GM23338 (cell line): Measurements from ENCODE around the gene NOP9.
A peak's percentile ranks its signal among the peaks of the same experiment; 100 is the strongest.

Source experiments
- CREB1 ChIP-seq: fragments of 250-450 bp; sonication (Bioruptor Pico); IDR thresholded peaks from 2 replicates; pipeline ENCODE4 v1.5.0; 2020; ENCODE audit warnings: low read depth, mild to moderate bottlenecking, moderate library complexity
- CTCF ChIP-seq, 2 experiments: fragments of 200-600 bp in 1 of 2; sonication (generic) in 1 of 2; conservative IDR thresholded peaks; 2 replicates each; pipeline versions ENCODE4 v1.5.1 to v1.6.1; 2016 to 2017; ENCODE audit warnings: antibody characterized with exemption in 2 of 2, low read depth in 2 of 2, mild to moderate bottlenecking in 2 of 2, moderate library complexity in 1 of 2
- POLR2AphosphoS5 ChIP-seq: IDR thresholded peaks from 2 replicates; pipeline ENCODE4 v1.6.1; 2016; ENCODE audit warnings: antibody characterized with exemption, low read depth

- TF ChIP-seq CREB1 (CRISPR knock-in tag): 0 out of 2 replicates have a peak, but pooled peaks have one; percentile 9
- no peak for TF ChIP-seq CTCF (conservative IDR thresholded peaks at IDR 0.05; ENCODE audit: low read depth in 2 of 2)
- TF ChIP-seq POLR2AphosphoS5: no peak
Measured at GRCh38 chr14:24270537-24271133, 29.0 kb upstream of the NOP9 start.
